Uterus (tissue), 2 donors: ENCODE data around the gene SVBP.

Experiments
- CTCF ChIP-seq, 4 experiments: fragments of 200-600 bp in 2 of 4; fragments of 450-650 bp in 2 of 4; sonication (generic) in 2 of 4; IDR thresholded peaks; one replicate each; pipeline ENCODE4 v1.5.1; 2016 to 2019; ENCODE audit warnings: antibody characterized with exemption in 4 of 4, mild to moderate bottlenecking in 2 of 4, moderate library complexity in 1 of 4
- POLR2A ChIP-seq, 2 donors: fragments of 450-650 bp; IDR thresholded peaks; one replicate each; pipeline ENCODE4 v1.6.1; 2016; ENCODE audit warnings: antibody characterized with exemption in 2 of 2, mild to moderate bottlenecking in 1 of 2, moderate library complexity in 1 of 2

- TF ChIP-seq CTCF (IDR thresholded peaks at IDR 0.05) (no peak), POLR2A (IDR thresholded peaks at IDR 0.05) (no peak)
Observed at GRCh38 chr1:42780176-42780575, 37.0 kb downstream of the SVBP start.
